GM18520 (cell line): ENCODE results near the gene YTHDC1.

Experiments used
- ATAC-seq: cut with Tn5 transposase; IDR thresholded peaks from one replicate; pipeline ENCODE4 v1.9.1; 2021; ENCODE audit not compliant: unreplicated experiment

The YTHDC1 gene

GRCh38 chr4:68359508-68359907, 9.6 kb upstream of the YTHDC1 start:
- peak; percentile 56 for ATAC-seq

GRCh38 chr4:68358988-68359387, 9.1 kb upstream of the YTHDC1 start:
- ATAC-seq = no peak

- no peak for ATAC-seq
These were observed 2.9 kb upstream of the YTHDC1 start for GRCh38 chr4:68352791-68353190.

GRCh38 chr4:68349279-68349648, 626 bp downstream of the YTHDC1 start:
- no peak for ATAC-seq

GRCh38 chr4:68348577-68348976, 1.3 kb downstream of the YTHDC1 start:
- no peak for ATAC-seq

- no peak for ATAC-seq
These were observed 2.0 kb downstream of the YTHDC1 start for GRCh38 chr4:68347845-68348244.

GRCh38 chr4:68346461-68346860, 3.4 kb downstream of the YTHDC1 start:
- ATAC-seq = no peak

GRCh38 chr4:68344785-68345184, 5.1 kb downstream of the YTHDC1 start:
- no peak for ATAC-seq

GRCh38 chr4:68344049-68344448, 5.8 kb downstream of the YTHDC1 start:
- ATAC-seq = no peak

- no peak for ATAC-seq
These were observed 7.8 kb downstream of the YTHDC1 start for GRCh38 chr4:68342134-68342533.

- ATAC-seq = no peak
These were observed 11.3 kb downstream of the YTHDC1 start for GRCh38 chr4:68338625-68339024.

- ATAC-seq = no peak
These were observed 12.4 kb downstream of the YTHDC1 start for GRCh38 chr4:68337522-68337921.

GRCh38 chr4:68337004-68337403, 12.9 kb downstream of the YTHDC1 start:
- no peak for ATAC-seq

- ATAC-seq = no peak
These were observed 13.4 kb downstream of the YTHDC1 start for GRCh38 chr4:68336530-68336929.

- ATAC-seq = no peak
These were observed 23.7 kb downstream of the YTHDC1 start for GRCh38 chr4:68326141-68326540.

GRCh38 chr4:68324519-68325262, 25.2 kb downstream of the YTHDC1 start:
- peak; percentile 51 for ATAC-seq

- ATAC-seq = no peak
These were observed 30.9 kb downstream of the YTHDC1 start for GRCh38 chr4:68319040-68319439.

- no peak for ATAC-seq
These were observed 33.5 kb downstream of the YTHDC1 start for GRCh38 chr4:68316193-68316969.

GRCh38 chr4:68310651-68311247, 39.1 kb downstream of the YTHDC1 start:
- no peak for ATAC-seq

- ATAC-seq = no peak
These were observed 45.2 kb downstream of the YTHDC1 start for GRCh38 chr4:68304731-68305130.

- no peak for ATAC-seq
These were observed 50.1 kb downstream of the YTHDC1 start for GRCh38 chr4:68299492-68300457.
